ENCODE data around the gene TRABD2B.

TRABD2B gene

GRCh38 chr1:47778280-47778679, 218.9 kb downstream of the TRABD2B start:
- peak overlapping the region; percentile 0 for H3K18ac ChIP-seq (ENCODE audit: low read length)
- no peaks in the 10 kb centered on the region for H3K9me3 ChIP-seq (replicated peaks in 1 of 2; ENCODE audit: control insufficient read depth in 2 of 2, insufficient read depth in 1 of 2, low read depth in 1 of 2, low read length in 2 of 2)
- no peak overlapping the region for H3K27ac ChIP-seq (replicated peaks; ENCODE audit: low read length)
- H2BK12ac ChIP-seq (ENCODE audit: low read length) = no peak overlapping the region
- H3K4me3 ChIP-seq (ENCODE audit: low read length in 2 of 2) = no peak overlapping the region
- no peak overlapping the region for H2AK5ac ChIP-seq (ENCODE audit: low read depth, low read length)
- no peaks in the 10 kb centered on the region for H3K79me1 ChIP-seq (ENCODE audit: low read depth, low read length)
- no peak overlapping the region for H3K9ac ChIP-seq (ENCODE audit: low read depth, low read length, poor library complexity)
- H3K36me3 ChIP-seq (replicated peaks in 1 of 2; ENCODE audit: control insufficient read depth in 2 of 2, insufficient read depth in 2 of 2, low read length in 2 of 2) = no peaks in the 10 kb centered on the region
- H4K91ac ChIP-seq (ENCODE audit: low read depth, low read length, poor library complexity) = no peak overlapping the region
- H2AFZ ChIP-seq (ENCODE audit: low read length) = no peak overlapping the region
- H2BK15ac ChIP-seq (ENCODE audit: low read length) = no peak overlapping the region
- H4K8ac ChIP-seq (ENCODE audit: low read depth, low read length) = no peak overlapping the region
- no peak overlapping the region for H3K23ac ChIP-seq (ENCODE audit: low read depth, low read length, poor library complexity)
- no peaks in the 10 kb centered on the region for H3K27me3 ChIP-seq (ENCODE audit: control insufficient read depth in 3 of 3, insufficient read depth in 3 of 3, low read depth in 1 of 3, low read length in 3 of 3)
- peaks cover 0 to 15% of the 10 kb centered on the region in 2 donors for H3K4me1 ChIP-seq (ENCODE audit: control insufficient read depth in 2 of 2, insufficient read depth in 1 of 2, low read depth in 1 of 2, low read length in 2 of 2)
- H2BK120ac ChIP-seq (ENCODE audit: low read depth, low read length) = no peak overlapping the region
- no CpG with 5 or more reads among the region's 6 CpGs for WGBS, 2 donors (ENCODE audit: extremely low coverage in 2 of 2, insufficient read length in 2 of 2, insufficient replicate concordance in 1 of 2)
- no peak overlapping the region for H3K4ac ChIP-seq (ENCODE audit: low read length)
- H3K14ac ChIP-seq (ENCODE audit: low read length) = no peak overlapping the region
- DNase-seq (ENCODE audit: low spot score) = no peak
- H3K4me2 ChIP-seq (ENCODE audit: insufficient read depth, low read length, poor library complexity, severe bottlenecking) = no peak overlapping the region
- no peak overlapping the region for H2BK5ac ChIP-seq (ENCODE audit: low read length)

- no peak for DNase-seq (ENCODE audit: low spot score)
Observed at GRCh38 chr1:47777322-47777721, 219.9 kb downstream of the TRABD2B start.

GRCh38 chr1:47776667-47777131, 220.5 kb downstream of the TRABD2B start:
- H3K4me3 ChIP-seq (ENCODE audit: low read length in 2 of 2) = no peak overlapping the region
- H2BK120ac ChIP-seq (ENCODE audit: low read depth, low read length) = no peak overlapping the region
- H3K14ac ChIP-seq (ENCODE audit: low read length) = no peak overlapping the region
- H4K8ac ChIP-seq (ENCODE audit: low read depth, low read length) = no peak overlapping the region
- no peak overlapping the region for H2BK5ac ChIP-seq (ENCODE audit: low read length)
- H3K9ac ChIP-seq (ENCODE audit: low read depth, low read length, poor library complexity) = peak overlapping the region; percentile 3
- H3K4me2 ChIP-seq (ENCODE audit: insufficient read depth, low read length, poor library complexity, severe bottlenecking) = peak overlapping the region; percentile 19
- no peak overlapping the region for H2BK12ac ChIP-seq (ENCODE audit: low read length)
- H3K23ac ChIP-seq (ENCODE audit: low read depth, low read length, poor library complexity) = no peak overlapping the region
- H3K4me1 ChIP-seq (ENCODE audit: control insufficient read depth in 2 of 2, insufficient read depth in 1 of 2, low read depth in 1 of 2, low read length in 2 of 2) = peaks cover 0 to 15% of the 10 kb centered on the region in 2 donors
- no peak overlapping the region for H2AFZ ChIP-seq (ENCODE audit: low read length)
- DNase-seq (ENCODE audit: low spot score) = peak; percentile 2
- H3K27ac ChIP-seq (replicated peaks; ENCODE audit: low read length) = no peak overlapping the region
- peak overlapping the region; percentile 2 for H2AK5ac ChIP-seq (ENCODE audit: low read depth, low read length)
- H3K9me3 ChIP-seq (replicated peaks in 1 of 2; ENCODE audit: control insufficient read depth in 2 of 2, insufficient read depth in 1 of 2, low read depth in 1 of 2, low read length in 2 of 2) = no peaks in the 10 kb centered on the region
- H3K4ac ChIP-seq (ENCODE audit: low read length) = no peak overlapping the region
- no peak overlapping the region for H4K91ac ChIP-seq (ENCODE audit: low read depth, low read length, poor library complexity)
- H3K36me3 ChIP-seq (replicated peaks in 1 of 2; ENCODE audit: control insufficient read depth in 2 of 2, insufficient read depth in 2 of 2, low read length in 2 of 2) = no peaks in the 10 kb centered on the region
- H2BK15ac ChIP-seq (ENCODE audit: low read length) = no peak overlapping the region
- H3K27me3 ChIP-seq (ENCODE audit: control insufficient read depth in 3 of 3, insufficient read depth in 3 of 3, low read depth in 1 of 3, low read length in 3 of 3) = no peaks in the 10 kb centered on the region
- no peaks in the 10 kb centered on the region for H3K79me1 ChIP-seq (ENCODE audit: low read depth, low read length)
- peak overlapping the region; percentile 45 for H3K18ac ChIP-seq (ENCODE audit: low read length)
- WGBS, 2 donors (ENCODE audit: extremely low coverage in 2 of 2, insufficient read length in 2 of 2, insufficient replicate concordance in 1 of 2) = no CpG with 5 or more reads among the region's 9 CpGs

More at GRCh38 chr1:47777322-47777721, 219.9 kb downstream of the TRABD2B start:
- Histone ChIP-seq H3K79me1 (ENCODE audit: low read depth, low read length) (no peaks in the 10 kb centered on the region), H2BK120ac (ENCODE audit: low read depth, low read length) (no peak overlapping the region), H3K36me3 (replicated peaks in 1 of 2; ENCODE audit: control insufficient read depth in 2 of 2, insufficient read depth in 2 of 2, low read length in 2 of 2) (no peaks in the 10 kb centered on the region), H3K18ac (ENCODE audit: low read length) (no peak overlapping the region), H3K4me1 (ENCODE audit: control insufficient read depth in 2 of 2, insufficient read depth in 1 of 2, low read depth in 1 of 2, low read length in 2 of 2) (peaks cover 0 to 15% of the 10 kb centered on the region in 2 donors), H2BK15ac (ENCODE audit: low read length) (no peak overlapping the region), H3K9me3 (replicated peaks in 1 of 2; ENCODE audit: control insufficient read depth in 2 of 2, insufficient read depth in 1 of 2, low read depth in 1 of 2, low read length in 2 of 2) (no peaks in the 10 kb centered on the region), H3K9ac (ENCODE audit: low read depth, low read length, poor library complexity) (no peak overlapping the region), H3K14ac (ENCODE audit: low read length) (no peak overlapping the region), H2AK5ac (ENCODE audit: low read depth, low read length) (no peak overlapping the region), H2BK5ac (ENCODE audit: low read length) (no peak overlapping the region), H3K27ac (replicated peaks; ENCODE audit: low read length) (no peak overlapping the region), H2AFZ (ENCODE audit: low read length) (no peak overlapping the region), H2BK12ac (ENCODE audit: low read length) (no peak overlapping the region), H3K4me3 (ENCODE audit: low read length in 2 of 2) (no peak overlapping the region), H4K8ac (ENCODE audit: low read depth, low read length) (no peak overlapping the region), H3K27me3 (ENCODE audit: control insufficient read depth in 3 of 3, insufficient read depth in 3 of 3, low read depth in 1 of 3, low read length in 3 of 3) (no peaks in the 10 kb centered on the region), H4K91ac (ENCODE audit: low read depth, low read length, poor library complexity) (no peak overlapping the region), H3K23ac (ENCODE audit: low read depth, low read length, poor library complexity) (no peak overlapping the region), H3K4me2 (ENCODE audit: insufficient read depth, low read length, poor library complexity, severe bottlenecking) (no peak overlapping the region), H3K4ac (ENCODE audit: low read length) (no peak overlapping the region)
- no CpG with 5 or more reads among the region's 6 CpGs for WGBS, 2 donors (ENCODE audit: extremely low coverage in 2 of 2, insufficient read length in 2 of 2, insufficient replicate concordance in 1 of 2)

GRCh38 chr1:47774986-47775834, 222.0 kb downstream of the TRABD2B start:
- Histone ChIP-seq H3K18ac (ENCODE audit: low read length) (peak overlapping the region; percentile 58), H3K27me3 (ENCODE audit: control insufficient read depth in 3 of 3, insufficient read depth in 3 of 3, low read depth in 1 of 3, low read length in 3 of 3) (no peaks in the 10 kb centered on the region), H3K9me3 (replicated peaks in 1 of 2; ENCODE audit: control insufficient read depth in 2 of 2, insufficient read depth in 1 of 2, low read depth in 1 of 2, low read length in 2 of 2) (no peaks in the 10 kb centered on the region), H3K36me3 (replicated peaks in 1 of 2; ENCODE audit: control insufficient read depth in 2 of 2, insufficient read depth in 2 of 2, low read length in 2 of 2) (no peaks in the 10 kb centered on the region), H3K4me3 (ENCODE audit: low read length in 2 of 2) (no peak overlapping the region), H2BK15ac (ENCODE audit: low read length) (peak overlapping the region; percentile 18), H2BK120ac (ENCODE audit: low read depth, low read length) (no peak overlapping the region), H3K9ac (ENCODE audit: low read depth, low read length, poor library complexity) (no peak overlapping the region), H4K8ac (ENCODE audit: low read depth, low read length) (no peak overlapping the region), H4K91ac (ENCODE audit: low read depth, low read length, poor library complexity) (no peak overlapping the region), H3K14ac (ENCODE audit: low read length) (no peak overlapping the region), H3K4me1 (ENCODE audit: control insufficient read depth in 2 of 2, insufficient read depth in 1 of 2, low read depth in 1 of 2, low read length in 2 of 2) (peaks cover 0 to 15% of the 10 kb centered on the region in 2 donors), H2AK5ac (ENCODE audit: low read depth, low read length) (peak overlapping the region; percentile 18), H2AFZ (ENCODE audit: low read length) (no peak overlapping the region), H3K79me1 (ENCODE audit: low read depth, low read length) (no peaks in the 10 kb centered on the region), H2BK12ac (ENCODE audit: low read length) (no peak overlapping the region), H2BK5ac (ENCODE audit: low read length) (no peak overlapping the region), H3K4me2 (ENCODE audit: insufficient read depth, low read length, poor library complexity, severe bottlenecking) (no peak overlapping the region), H3K23ac (ENCODE audit: low read depth, low read length, poor library complexity) (no peak overlapping the region), H3K4ac (ENCODE audit: low read length) (no peak overlapping the region), H3K27ac (replicated peaks; ENCODE audit: low read length) (no peak overlapping the region)
- WGBS, 2 donors (ENCODE audit: extremely low coverage in 2 of 2, insufficient read length in 2 of 2, insufficient replicate concordance in 1 of 2) = no CpG with 5 or more reads among the region's 24 CpGs
- DNase-seq (ENCODE audit: low spot score) = no peak

All from neuronal stem cell (in vitro differentiated cells).